HCT116 (cell line): Measurements from ENCODE around the gene CRACR2A. TPM values are rescaled to one million over a fixed set of nuclear protein-coding genes. Genes with fewer than 3 reads are reported as not detected.

Experiments used
- ATAC-seq: fragments of 200-7000 bp; cut with Tn5 transposase; 2 replicates; pipeline ENCODE4 v1.9.1; 2020; ENCODE audit warnings: mild to moderate bottlenecking, moderate library complexity
- BruUV-seq: library from RNA; stranded (reverse); fragments of 400-500 nt; replicated peaks from 2 replicates; lab custom pipeline; 2021; lab: Mats Ljungman, UMichigan
- CTCF ChIA-PET: fragments of 300-600 bp; sonication (Branson Sonifier 250); formaldehyde crosslinking; loops from one replicate; lab custom pipeline; 2021; ENCODE audit warnings: antibody characterized with exemption; lab: Charles Lee
- POLR2A ChIA-PET: fragments of 300-600, 350-600 bp; sonication (Branson Sonifier 250); formaldehyde crosslinking; loops from one replicate; lab custom pipeline; 2021; ENCODE audit warnings: antibody characterized with exemption; lab: Charles Lee
- RAD21 ChIA-PET, 2 experiments: fragments of 300-600 bp; sonication (Branson Sonifier 250); formaldehyde crosslinking; loops; one replicate each; lab custom pipeline; 2023; ENCODE audit warnings: low total read pairs in 2 of 2; ENCODE audit not compliant: uncharacterized antibody in 2 of 2, unreplicated experiment in 2 of 2, low non-redundant PET in 1 of 2; lab: Charles Lee
- DNase-seq: peaks from one replicate; pipeline ENCODE4 v3.0.0-alpha.2; 2010; ENCODE audit warnings: low read depth, low spot score
- H2AFZ ChIP-seq: fragments of 200-600 bp; shearing (Covaris generic), sonication (generic); 2 replicates; pipeline ENCODE4 v1.6.1; 2017; ENCODE audit warnings: low read depth, mixed run types, mixed read lengths, antibody characterized with exemption, low read length; ENCODE audit not compliant: poor library complexity, severe bottlenecking
- H3K27ac ChIP-seq: 2 replicates; pipeline ENCODE4 v1.5.1; 2012; ENCODE audit warnings: low read depth, low read length
- H3K27me3 ChIP-seq: fragments of 200-600 bp; sonication (generic); 2 replicates; pipeline ENCODE4 v1.6.1; 2016; ENCODE audit warnings: mixed run types, low read length, mixed read lengths; ENCODE audit not compliant: insufficient read depth
- H3K36me3 ChIP-seq, 2 experiments: fragments of 200-500 bp in 1 of 2; fragments of 200-600 bp in 1 of 2; sonication (Bioruptor generic) in 1 of 2; sonication (generic) in 1 of 2; 2 replicates each; pipeline versions ENCODE4 v1.5.1 to v1.6.1; 2014 to 2016; ENCODE audit warnings: low read length in 2 of 2, inconsistent platforms in 1 of 2, mixed read lengths in 1 of 2, mixed run types in 1 of 2; ENCODE audit not compliant: insufficient read depth in 2 of 2, control insufficient read depth in 1 of 2
- H3K4me1 ChIP-seq, 2 experiments: fragments of 200-600 bp in 1 of 2; sonication (generic) in 1 of 2; 2 replicates each; pipeline versions ENCODE4 v1.5.1 to v1.6.1; 2012 to 2017; ENCODE audit warnings: low read length in 2 of 2, inconsistent platforms in 1 of 2, mild to moderate bottlenecking in 1 of 2, mixed read lengths in 1 of 2, mixed run types in 1 of 2, moderate library complexity in 1 of 2; ENCODE audit not compliant: insufficient read depth in 2 of 2, control insufficient read depth in 1 of 2
- H3K4me2 ChIP-seq: fragments of 200-600 bp; sonication (generic); 2 replicates; pipeline ENCODE4 v1.6.1; 2017; ENCODE audit warnings: mixed run types, low read length, mixed read lengths
- H3K4me3 ChIP-seq, 2 experiments: fragments of 200-600 bp in 1 of 2; sonication (generic) in 1 of 2; replicated peaks in 1 of 2; 2 replicates each; pipeline ENCODE4 v1.5.1; 2011 to 2016; ENCODE audit warnings: low read length in 2 of 2, control low read depth in 1 of 2, low read depth in 1 of 2, mild to moderate bottlenecking in 1 of 2, mixed read lengths in 1 of 2, mixed run types in 1 of 2
- H3K79me2 ChIP-seq: fragments of 200-600 bp; sonication (generic); 2 replicates; pipeline ENCODE4 v1.6.1; 2017; ENCODE audit warnings: mild to moderate bottlenecking, mixed run types, low read length, moderate library complexity, mixed read lengths; ENCODE audit not compliant: insufficient read depth
- H3K9ac ChIP-seq: fragments of 200-600 bp; sonication (generic); 2 replicates; pipeline ENCODE4 v1.6.1; 2016; ENCODE audit warnings: low read length, mixed read lengths
- H3K9me2 ChIP-seq: fragments of 200-600 bp; sonication (generic), shearing (Covaris generic); 2 replicates; pipeline ENCODE4 v1.6.1; 2017; ENCODE audit warnings: mixed run types, mild to moderate bottlenecking, moderate library complexity; ENCODE audit not compliant: insufficient read depth
- H3K9me3 ChIP-seq, 2 experiments: fragments of 200-500 bp in 1 of 2; fragments of 200-600 bp in 1 of 2; sonication (Bioruptor generic) in 1 of 2; sonication (generic) in 1 of 2; 2 replicates each; pipeline ENCODE4 v1.6.1; 2014 to 2017; ENCODE audit warnings: low read length in 2 of 2, mixed read lengths in 2 of 2, inconsistent platforms in 1 of 2, low read depth in 1 of 2, mild to moderate bottlenecking in 1 of 2, mixed run types in 1 of 2, moderate library complexity in 1 of 2; ENCODE audit not compliant: control insufficient read depth in 1 of 2, insufficient read depth in 1 of 2
- H4K20me1 ChIP-seq: fragments of 200-600 bp; sonication (generic), shearing (Covaris generic); 2 replicates; pipeline ENCODE4 v1.6.1; 2017; ENCODE audit warnings: mixed run types, mild to moderate bottlenecking, moderate library complexity; ENCODE audit not compliant: insufficient read depth
- CEBPB ChIP-seq: IDR thresholded peaks from 2 replicates; pipeline ENCODE4 v1.6.1; 2012; ENCODE audit warnings: low read depth
- ELF1 ChIP-seq: IDR thresholded peaks from 2 replicates; pipeline ENCODE4 v1.6.1; 2012; ENCODE audit warnings: low read depth, borderline replicate concordance
- EZH2phosphoT487 ChIP-seq: fragments of 200-600 bp; IDR thresholded peaks from 2 replicates; pipeline ENCODE4 v1.6.1; 2018; ENCODE audit warnings: antibody characterized with exemption, borderline replicate concordance
- RAD21 ChIP-seq: IDR thresholded peaks from 2 replicates; pipeline ENCODE4 v1.6.1; 2012; ENCODE audit warnings: low read depth, mild to moderate bottlenecking
- SRF ChIP-seq: IDR thresholded peaks from 2 replicates; pipeline ENCODE4 v1.6.1; 2012; ENCODE audit warnings: low read depth
- intact Hi-C: fragments of 100-400 bp; cut with micrococcal nuclease; formaldehyde crosslinking; loops from 2 replicates; pipeline ENCODE4 v1.10.0; 2022
- total RNA-seq: library from RNA; stranded (reverse); gene quantifications from one replicate; pipeline ENCODE4 v1.2.1, GENCODE V29; 2021; ENCODE audit not compliant: unreplicated experiment
- TF ChIP-seq, protein P1 (sequence below): IDR thresholded peaks from 2 replicates; pipeline ENCODE4 v1.6.1; 2012; ENCODE audit warnings: low read depth

CRACR2A gene
- total RNA-seq, 1 experiment from 2014 or later, result 18.4 TPM

DNA sequence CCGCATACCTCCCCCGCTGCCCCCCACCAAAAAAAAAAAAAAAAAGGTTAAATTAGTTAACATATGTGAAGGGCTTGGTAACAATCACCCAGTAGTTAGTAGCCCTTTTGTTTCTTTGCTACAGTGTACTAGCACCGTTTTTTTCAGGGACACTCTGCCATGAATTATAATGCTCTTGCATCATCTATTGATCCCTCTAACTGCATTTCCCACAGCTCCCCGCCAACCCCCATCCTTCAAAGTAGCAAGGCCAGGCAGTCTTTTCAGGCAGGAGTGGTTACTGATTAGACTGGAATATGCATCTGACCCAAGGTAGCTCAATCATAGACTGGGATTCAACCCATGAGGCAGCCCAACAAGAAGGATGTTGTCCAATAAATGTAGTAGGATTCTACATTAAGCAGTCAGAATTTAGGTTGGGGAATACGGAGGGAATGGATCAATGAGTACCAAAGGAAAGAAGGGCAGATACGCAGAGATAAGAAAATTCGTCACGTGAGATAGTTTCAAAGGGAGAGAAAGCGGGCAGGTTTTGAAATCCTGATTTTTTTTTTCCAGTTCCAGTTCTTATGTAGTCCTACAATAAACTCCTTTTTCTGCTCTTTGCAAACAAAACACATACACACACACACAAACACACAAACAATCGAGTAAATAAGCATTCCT is 39.8 kb upstream of the CRACR2A start (continued):
- TF ChIP-seq EZH2phosphoT487, result no peak
- no peak for TF ChIP-seq RAD21
- no peak for TF ChIP-seq CEBPB
- no peak for TF ChIP-seq SRF

GRCh38 chr12:3791256-3791874 is 38.5 kb upstream of the CRACR2A start:
- CTCF ChIA-PET, result no interaction called here
- intact Hi-C loops, result no loop called here
- H4K20me1 ChIP-seq, result no peaks in the 10 kb centered on the region
- no peak overlapping the region for H3K4me3 ChIP-seq
- H3K4me2 ChIP-seq, result no peak overlapping the region
- RAD21 ChIA-PET, result no interaction called here
- no peak overlapping the region for H2AFZ ChIP-seq
- no peak overlapping the region for H3K9ac ChIP-seq
- H3K9me2 ChIP-seq, result no peaks in the 10 kb centered on the region
- no peak for DNase-seq
- POLR2A ChIA-PET, result no interaction called here
- H3K79me2 ChIP-seq, result no peaks in the 10 kb centered on the region
- no peaks in the 10 kb centered on the region for H3K36me3 ChIP-seq
- H3K9me3 ChIP-seq, result no peaks in the 10 kb centered on the region
- TF ChIP-seq ELF1, result no peak
- TF ChIP-seq, protein P1, sequence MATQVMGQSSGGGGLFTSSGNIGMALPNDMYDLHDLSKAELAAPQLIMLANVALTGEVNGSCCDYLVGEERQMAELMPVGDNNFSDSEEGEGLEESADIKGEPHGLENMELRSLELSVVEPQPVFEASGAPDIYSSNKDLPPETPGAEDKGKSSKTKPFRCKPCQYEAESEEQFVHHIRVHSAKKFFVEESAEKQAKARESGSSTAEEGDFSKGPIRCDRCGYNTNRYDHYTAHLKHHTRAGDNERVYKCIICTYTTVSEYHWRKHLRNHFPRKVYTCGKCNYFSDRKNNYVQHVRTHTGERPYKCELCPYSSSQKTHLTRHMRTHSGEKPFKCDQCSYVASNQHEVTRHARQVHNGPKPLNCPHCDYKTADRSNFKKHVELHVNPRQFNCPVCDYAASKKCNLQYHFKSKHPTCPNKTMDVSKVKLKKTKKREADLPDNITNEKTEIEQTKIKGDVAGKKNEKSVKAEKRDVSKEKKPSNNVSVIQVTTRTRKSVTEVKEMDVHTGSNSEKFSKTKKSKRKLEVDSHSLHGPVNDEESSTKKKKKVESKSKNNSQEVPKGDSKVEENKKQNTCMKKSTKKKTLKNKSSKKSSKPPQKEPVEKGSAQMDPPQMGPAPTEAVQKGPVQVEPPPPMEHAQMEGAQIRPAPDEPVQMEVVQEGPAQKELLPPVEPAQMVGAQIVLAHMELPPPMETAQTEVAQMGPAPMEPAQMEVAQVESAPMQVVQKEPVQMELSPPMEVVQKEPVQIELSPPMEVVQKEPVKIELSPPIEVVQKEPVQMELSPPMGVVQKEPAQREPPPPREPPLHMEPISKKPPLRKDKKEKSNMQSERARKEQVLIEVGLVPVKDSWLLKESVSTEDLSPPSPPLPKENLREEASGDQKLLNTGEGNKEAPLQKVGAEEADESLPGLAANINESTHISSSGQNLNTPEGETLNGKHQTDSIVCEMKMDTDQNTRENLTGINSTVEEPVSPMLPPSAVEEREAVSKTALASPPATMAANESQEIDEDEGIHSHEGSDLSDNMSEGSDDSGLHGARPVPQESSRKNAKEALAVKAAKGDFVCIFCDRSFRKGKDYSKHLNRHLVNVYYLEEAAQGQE, result no peak
- TF ChIP-seq, all 23 proteins: peak for 0
- no peak for ATAC-seq
- Histone ChIP-seq H3K27ac (no peak overlapping the region), H3K4me1 (no peaks in the 10 kb centered on the region), H3K27me3 (peaks cover 22% of the 10 kb centered on the region; the same call in 1 of the 2 replicates)
- BruUV-seq, result no TSS peak
